Ishikawa (cell line): ENCODE data around the gene GPAM.

Experiments
- CEBPB ChIP-seq: IDR thresholded peaks from 2 replicates; pipeline ENCODE4 v1.6.1; 2012
- CREB1 ChIP-seq: IDR thresholded peaks from 2 replicates; pipeline ENCODE4 v1.6.1; 2012; ENCODE audit warnings: low read depth
- EGR1 ChIP-seq: IDR thresholded peaks from 2 replicates; pipeline ENCODE4 v1.6.1; 2012
- EP300 ChIP-seq: IDR thresholded peaks from 2 replicates; pipeline ENCODE4 v1.6.1; 2012; ENCODE audit warnings: borderline replicate concordance
- FOXM1 ChIP-seq: IDR thresholded peaks from 2 replicates; pipeline ENCODE4 v1.6.1; 2012; ENCODE audit warnings: low read depth, borderline replicate concordance
- MAX ChIP-seq: IDR thresholded peaks from 2 replicates; pipeline ENCODE4 v1.6.1; 2012
- NFIC ChIP-seq: IDR thresholded peaks from 2 replicates; pipeline ENCODE4 v1.6.1; 2012
- RAD21 ChIP-seq: IDR thresholded peaks from 2 replicates; pipeline ENCODE4 v1.6.1; 2012; ENCODE audit warnings: low read depth
- REST ChIP-seq: IDR thresholded peaks from 2 replicates; pipeline ENCODE4 v1.6.1; 2012; ENCODE audit warnings: low read depth, mild to moderate bottlenecking
- TAF1 ChIP-seq: IDR thresholded peaks from 2 replicates; pipeline ENCODE4 v1.6.1; 2012; ENCODE audit warnings: low read depth, mild to moderate bottlenecking
- TCF12 ChIP-seq: IDR thresholded peaks from 2 replicates; pipeline ENCODE4 v1.6.1; 2012; ENCODE audit warnings: low read depth
- TEAD4 ChIP-seq: IDR thresholded peaks from 2 replicates; pipeline ENCODE4 v1.6.1; 2012
- USF1 ChIP-seq: IDR thresholded peaks from 2 replicates; pipeline ENCODE4 v1.6.1; 2012
- YY1 ChIP-seq: IDR thresholded peaks from 2 replicates; pipeline ENCODE4 v1.6.1; 2012; ENCODE audit warnings: low read depth
- ZBTB7A ChIP-seq: IDR thresholded peaks from 2 replicates; pipeline ENCODE4 v1.6.1; 2012; ENCODE audit warnings: low read depth

The GPAM gene

DNA sequence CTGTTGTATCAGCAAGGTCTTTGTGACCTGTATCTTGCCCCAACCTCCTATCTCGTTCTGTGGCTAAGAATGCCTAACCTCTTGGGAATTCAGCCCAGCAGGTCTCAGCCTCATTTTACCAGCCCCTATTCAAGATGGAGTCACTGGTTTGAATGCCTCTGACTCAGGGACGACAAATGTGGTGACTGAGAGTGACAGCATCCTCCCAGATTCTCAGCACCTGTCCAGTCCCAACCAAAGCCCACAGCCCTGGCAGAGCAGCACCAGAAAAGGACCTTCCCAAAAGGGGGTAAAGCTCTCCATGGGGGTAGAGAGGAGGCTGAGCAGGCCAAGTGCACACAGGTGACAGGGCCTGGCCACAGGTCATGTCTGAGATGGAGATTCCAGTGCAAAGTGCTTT lies 35.4 kb upstream of the GPAM start:
- TF ChIP-seq TAF1 (no peak), RAD21 (no peak), ZBTB7A (no peak), MAX (no peak), FOXM1 (no peak), EP300 (no peak), CREB1 (no peak), TEAD4 (no peak), CEBPB (no peak), TCF12 (no peak), USF1 (no peak), NFIC (no peak), YY1 (no peak), EGR1 (no peak), REST (no peak)

- TF ChIP-seq USF1 (no peak), EGR1 (no peak), CEBPB (no peak), TEAD4 (no peak), RAD21 (no peak), FOXM1 (no peak), NFIC (no peak), EP300 (no peak), REST (no peak), ZBTB7A (no peak), TAF1 (no peak), YY1 (no peak), TCF12 (no peak)
These were observed 34.4 kb upstream of the GPAM start for GRCh38 chr10:112218036-112218390.

DNA sequence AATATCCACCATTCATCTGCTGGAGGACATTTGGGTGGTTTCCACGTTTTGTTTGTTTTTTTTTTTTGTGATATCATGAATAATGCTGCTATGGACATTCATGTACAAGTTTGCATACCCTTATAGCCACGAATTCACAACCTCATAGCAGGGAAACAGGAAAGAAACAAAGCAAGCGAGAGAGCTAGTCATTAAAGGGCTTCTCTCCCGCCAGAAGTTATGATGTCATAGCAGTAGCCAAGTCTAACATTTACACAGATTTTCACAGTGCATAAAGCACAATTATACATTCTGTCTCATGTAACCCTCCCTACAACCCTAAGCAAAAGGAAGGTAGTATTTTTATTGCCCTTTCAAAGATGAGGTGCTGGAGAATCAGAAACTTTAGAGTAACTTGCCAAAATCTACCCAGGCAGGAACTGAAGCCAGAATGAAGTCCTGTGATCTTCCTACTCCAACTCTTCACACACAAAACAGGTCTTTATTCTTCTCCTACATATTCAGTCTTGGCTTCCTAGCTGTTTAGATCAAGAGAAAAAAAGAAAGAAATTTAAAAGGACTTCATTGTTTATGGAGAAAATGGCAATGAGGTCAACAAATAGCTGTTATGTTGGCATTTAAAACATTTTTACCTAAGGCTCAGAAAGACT lies 33.9 kb upstream of the GPAM start:
- TF ChIP-seq REST (no peak), EGR1 (no peak), USF1 (no peak), FOXM1 (no peak), ZBTB7A (no peak), CREB1 (no peak), YY1 (no peak), TCF12 (no peak), EP300 (no peak), NFIC (no peak), TEAD4 (no peak), RAD21 (no peak), MAX (no peak), TAF1 (no peak), CEBPB (no peak)

GRCh38 chr10:112216966-112217365 lies 33.4 kb upstream of the GPAM start:
- TF ChIP-seq TEAD4 (no peak), RAD21 (no peak), TAF1 (no peak), FOXM1 (no peak), EP300 (no peak), REST (no peak), YY1 (no peak), TCF12 (no peak), USF1 (no peak), CREB1 (no peak), EGR1 (no peak), CEBPB (no peak)
